LHCN-M2 (cell line): ENCODE measurements around the gene SPRR1A. TPM values are rescaled to one million over a fixed set of nuclear protein-coding genes. Genes with fewer than 3 reads are reported as not detected.

Source experiments
- DNase-seq: peaks from one replicate; pipeline ENCODE4 v3.0.0-alpha.2; 2012; ENCODE audit warnings: low read depth
- total RNA-seq: library from RNA; depleted of rRNA; stranded (reverse); fragments of >200 nt; gene quantifications from 2 replicates; pipeline ENCODE4 v1.2.3, GENCODE V29; 2014; rRNA removed

SPRR1A gene
- total RNA-seq, 1 experiment from 2014 or later = not detected

- DNase-seq = no peak
Observed at GRCh38 chr1:153028766-153029165, 44.9 kb downstream of the SPRR1A start.

GRCh38 chr1:153030895-153031294, 47.0 kb downstream of the SPRR1A start, which contains the start of gene SPRR1B:
Gene SPRR1B, plus strand, starts transcription at chr1:153031203. Its CDS starts 1,143 bp downstream, at chr1:153032346.
- DNase-seq = no peak

GRCh38 chr1:153032073-153032472, 48.2 kb downstream of the SPRR1A start:
- no peak for DNase-seq

GRCh38 chr1:153032677-153033308, 48.9 kb downstream of the SPRR1A start:
- peak; percentile 28 for DNase-seq

- DNase-seq = no peak
Observed at GRCh38 chr1:153035211-153035610, 51.3 kb downstream of the SPRR1A start.

Other genes with a start within 250 kb of the SPRR1A start
- gene KPRP, start 226.1 kb upstream of the SPRR1A start, total RNA-seq = 0.13 TPM in 1 of 2 replicates, not detected in the other
- gene LCE1F, start 208.9 kb upstream of the SPRR1A start, total RNA-seq = not detected in 2 replicates
- not detected in 2 replicates for gene LCE1E, start 197.8 kb upstream of the SPRR1A start, total RNA-seq
- gene LCE1D, start 187.4 kb upstream of the SPRR1A start, total RNA-seq = not detected in 2 replicates
- not detected in 2 replicates for gene LCE1C, start 177.4 kb upstream of the SPRR1A start, total RNA-seq
- not detected in 2 replicates for gene LCE1B, start 172.1 kb upstream of the SPRR1A start, total RNA-seq
- not detected in 2 replicates for gene LCE1A, start 156.6 kb upstream of the SPRR1A start, total RNA-seq
- not detected in 2 replicates for gene LCE6A, start 141.2 kb upstream of the SPRR1A start, total RNA-seq
- gene LCE7A, start 124.1 kb upstream of the SPRR1A start, total RNA-seq = not detected in 2 replicates
- not detected in 2 replicates for gene SMCP, start 105.8 kb upstream of the SPRR1A start, total RNA-seq
- gene IVL, start 75.5 kb upstream of the SPRR1A start, total RNA-seq = not detected in 2 replicates
- not detected in 2 replicates for gene SPRR5, start 36.9 kb upstream of the SPRR1A start, total RNA-seq
- not detected in 2 replicates for gene SPRR4, start 13.4 kb upstream of the SPRR1A start, total RNA-seq
- not detected in 2 replicates for gene SPRR3, start 17.7 kb downstream of the SPRR1A start, total RNA-seq
- not detected in 2 replicates for gene SPRR1B, start 47.1 kb downstream of the SPRR1A start, total RNA-seq
- gene SPRR2D, start 57.0 kb downstream of the SPRR1A start, total RNA-seq = not detected in 2 replicates
- not detected in 2 replicates for gene SPRR2A, start 73.4 kb downstream of the SPRR1A start, total RNA-seq
- gene SPRR2B, start 87.5 kb downstream of the SPRR1A start, total RNA-seq = not detected in 2 replicates
- not detected in 2 replicates for gene SPRR2E, start 110.4 kb downstream of the SPRR1A start, total RNA-seq
- gene SPRR2F, start 129.4 kb downstream of the SPRR1A start, total RNA-seq = not detected in 2 replicates
- not detected in 2 replicates for gene SPRR2G, start 166.8 kb downstream of the SPRR1A start, total RNA-seq
- gene LELP1, start 219.3 kb downstream of the SPRR1A start, total RNA-seq = not detected in 2 replicates
- gene PRR9, start 233.5 kb downstream of the SPRR1A start, total RNA-seq = not detected in 2 replicates